Thyroid gland (tissue), 4 donors: ENCODE measurements around the gene TMEM266.

Source experiments
- POLR2A ChIP-seq, 2 donors: fragments of 450-650 bp; IDR thresholded peaks; one replicate each; pipeline ENCODE4 v1.6.1; 2017; ENCODE audit warnings: antibody characterized with exemption in 2 of 2, mild to moderate bottlenecking in 2 of 2, moderate library complexity in 1 of 2
- TF ChIP-seq, protein P1 (sequence below), 6 experiments: fragments of 200-600 bp in 3 of 6; fragments of 450-650 bp in 3 of 6; sonication (generic) in 3 of 6; IDR thresholded peaks; one replicate each; pipeline ENCODE4 v1.5.1; 2016 to 2019; ENCODE audit warnings: antibody characterized with exemption in 6 of 6, mild to moderate bottlenecking in 2 of 6, inconsistent platforms in 1 of 6, moderate library complexity in 1 of 6

DNA sequence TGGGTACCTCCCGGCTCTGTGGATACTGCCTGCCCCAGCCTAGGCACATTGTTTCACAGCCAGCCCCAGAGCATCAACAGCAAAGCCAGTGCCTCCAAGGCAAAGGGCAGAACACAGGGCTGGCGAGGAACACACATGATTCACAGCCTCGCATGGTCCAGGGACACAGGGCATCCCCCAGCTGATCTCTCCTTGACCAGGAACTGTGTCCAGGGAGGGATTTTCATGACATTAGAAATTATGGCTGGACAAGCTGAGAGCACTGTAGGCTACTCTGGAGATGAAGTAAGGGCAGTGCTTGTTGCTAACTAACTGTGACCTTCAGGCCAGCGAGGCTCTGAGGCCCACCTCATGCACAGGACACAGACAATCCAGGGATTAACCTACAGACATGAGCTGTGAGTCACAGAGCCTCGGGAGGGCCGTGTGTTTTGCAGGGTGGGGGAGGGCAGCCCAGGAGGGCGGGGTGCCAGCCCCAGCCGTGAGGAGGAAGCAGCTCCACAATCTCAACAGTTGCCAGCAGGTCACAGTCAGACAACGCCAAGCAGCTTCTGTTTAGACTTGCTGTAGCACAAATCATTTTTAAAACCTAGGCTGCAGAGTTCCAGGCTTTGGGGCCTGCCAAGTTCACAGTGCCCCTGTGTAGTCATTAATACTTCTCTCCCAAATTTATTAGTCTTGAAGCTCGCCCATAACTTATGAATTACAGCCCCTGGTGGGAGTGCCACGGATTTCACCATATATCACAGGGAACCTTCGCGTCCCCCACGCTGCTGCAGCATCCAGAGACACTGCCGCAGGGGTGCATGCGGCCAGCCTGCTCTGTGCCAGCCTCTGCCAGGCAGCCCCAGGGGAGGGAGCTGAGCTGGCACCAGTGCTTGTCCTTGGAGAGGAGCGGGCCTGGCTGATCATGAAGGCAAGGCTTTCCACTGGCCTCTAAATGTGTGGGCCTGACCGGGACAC lies 136.8 kb downstream of the TMEM266 start:
- TF ChIP-seq, protein P1, sequence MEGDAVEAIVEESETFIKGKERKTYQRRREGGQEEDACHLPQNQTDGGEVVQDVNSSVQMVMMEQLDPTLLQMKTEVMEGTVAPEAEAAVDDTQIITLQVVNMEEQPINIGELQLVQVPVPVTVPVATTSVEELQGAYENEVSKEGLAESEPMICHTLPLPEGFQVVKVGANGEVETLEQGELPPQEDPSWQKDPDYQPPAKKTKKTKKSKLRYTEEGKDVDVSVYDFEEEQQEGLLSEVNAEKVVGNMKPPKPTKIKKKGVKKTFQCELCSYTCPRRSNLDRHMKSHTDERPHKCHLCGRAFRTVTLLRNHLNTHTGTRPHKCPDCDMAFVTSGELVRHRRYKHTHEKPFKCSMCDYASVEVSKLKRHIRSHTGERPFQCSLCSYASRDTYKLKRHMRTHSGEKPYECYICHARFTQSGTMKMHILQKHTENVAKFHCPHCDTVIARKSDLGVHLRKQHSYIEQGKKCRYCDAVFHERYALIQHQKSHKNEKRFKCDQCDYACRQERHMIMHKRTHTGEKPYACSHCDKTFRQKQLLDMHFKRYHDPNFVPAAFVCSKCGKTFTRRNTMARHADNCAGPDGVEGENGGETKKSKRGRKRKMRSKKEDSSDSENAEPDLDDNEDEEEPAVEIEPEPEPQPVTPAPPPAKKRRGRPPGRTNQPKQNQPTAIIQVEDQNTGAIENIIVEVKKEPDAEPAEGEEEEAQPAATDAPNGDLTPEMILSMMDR (IDR thresholded peaks at IDR 0.05): no peak
- no peak for TF ChIP-seq POLR2A (IDR thresholded peaks at IDR 0.05)
